NCI-H345 treated with DMSO at 0.1 percent for 48 hours (cell line): ENCODE measurements around the gene ABI3BP.

Experiments
- DNase-seq: peaks from one replicate; lab custom pipeline; 2025; ENCODE audit not compliant: unreplicated experiment; lab: John Stamatoyannopoulos, UW

ABI3BP gene

DNA sequence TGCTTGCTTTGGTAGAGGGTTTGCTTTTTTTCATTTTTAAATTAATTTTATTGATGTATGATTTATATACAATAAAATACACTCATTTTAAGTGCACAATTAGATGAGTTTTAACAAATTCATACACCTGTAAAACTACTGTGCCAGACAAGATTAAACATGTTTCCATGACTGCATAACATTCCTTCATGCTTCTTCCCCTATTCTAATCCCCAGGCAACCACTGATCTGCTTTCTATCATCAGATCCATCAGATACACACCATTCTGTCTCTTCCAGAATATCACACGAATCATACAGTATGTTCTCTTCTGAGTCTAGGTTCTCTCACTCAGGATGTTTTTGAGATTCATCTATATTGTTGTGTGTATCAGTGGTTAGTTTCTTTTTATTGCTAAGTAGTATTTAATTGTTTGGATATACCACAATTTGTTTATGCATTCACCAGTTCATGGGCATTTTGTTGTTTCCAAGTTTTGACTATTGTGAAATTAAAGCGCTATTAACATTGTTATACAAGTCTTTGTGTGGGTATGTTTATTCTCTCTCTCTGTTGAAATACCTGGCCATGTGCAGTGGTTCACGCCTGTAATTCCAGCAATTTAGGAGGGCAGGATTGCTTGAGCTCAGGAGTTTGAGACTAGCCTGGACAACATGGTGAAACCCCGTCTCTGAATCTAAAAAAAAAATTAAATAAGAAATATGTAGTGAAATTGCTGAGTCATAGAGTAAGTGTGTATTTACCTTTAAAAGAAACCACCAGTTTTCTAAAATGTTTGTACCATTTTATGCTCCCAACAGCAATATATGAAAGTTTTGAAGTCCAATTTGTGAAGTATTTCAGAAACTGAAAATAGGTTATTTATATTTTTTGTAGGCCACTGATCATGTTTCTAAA, 290.9 kb downstream of the ABI3BP start:
- no peak for DNase-seq

DNA sequence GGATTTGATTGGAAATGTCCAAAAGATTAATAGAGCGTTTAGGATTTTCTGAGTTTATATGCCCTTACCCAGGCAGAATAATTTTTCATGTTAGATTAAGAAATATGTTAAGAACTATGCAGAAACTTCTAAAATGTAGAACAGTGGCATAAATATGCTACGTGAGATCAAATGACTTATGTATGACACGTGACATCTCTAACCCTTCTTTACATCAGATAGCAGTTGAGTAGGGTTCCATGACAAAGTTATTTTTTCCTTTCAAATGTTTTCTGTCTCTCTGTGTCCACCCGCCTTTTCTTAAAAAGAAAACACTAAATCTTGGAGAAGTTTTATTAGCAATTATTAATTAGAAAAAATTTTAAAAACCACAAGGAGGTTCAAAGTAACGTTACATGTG, 292.5 kb downstream of the ABI3BP start:
- no peak for DNase-seq
